Right ventricle myocardium superior (tissue), 1 donor: ENCODE measurements around the gene FRG2B. TPM values are rescaled to one million over a fixed set of nuclear protein-coding genes. Genes with fewer than 3 reads are reported as not detected.
"Not testable (repeated sequence)": the region's sequence is repeated elsewhere in the genome, so short reads cannot be mapped to it uniquely, and the experiment has no call there.

Experiments
- ATAC-seq: fragments of 200-7000 bp; cut with Tn5 transposase; one replicate; pipeline ENCODE4 v1.9.1; 2020; ENCODE audit warnings: mild to moderate bottlenecking; ENCODE audit not compliant: poor library complexity
- DNase-seq: peaks from one replicate; pipeline ENCODE4 v3.0.0-alpha.2; 2020
- intact Hi-C: fragments of 100-400 bp; cut with DNase I; formaldehyde crosslinking; loops from one replicate; pipeline ENCODE4 v1.11.2; 2022
- total RNA-seq: library from RNA; stranded (reverse); fragmentation: NEBNext Ultra II Directional; extraction: Animal tissue kit (Norgen Biotek cat#: 25700); gene quantifications from one replicate; pipeline ENCODE4 v1.2.1, GENCODE V29; 2021
- donor health status: DM: no; HTN: yes; CAD: no; lungs with severe emphysema.

Gene FRG2B
- total RNA-seq, 1 donor from 2014 or later = not detected

DNA sequence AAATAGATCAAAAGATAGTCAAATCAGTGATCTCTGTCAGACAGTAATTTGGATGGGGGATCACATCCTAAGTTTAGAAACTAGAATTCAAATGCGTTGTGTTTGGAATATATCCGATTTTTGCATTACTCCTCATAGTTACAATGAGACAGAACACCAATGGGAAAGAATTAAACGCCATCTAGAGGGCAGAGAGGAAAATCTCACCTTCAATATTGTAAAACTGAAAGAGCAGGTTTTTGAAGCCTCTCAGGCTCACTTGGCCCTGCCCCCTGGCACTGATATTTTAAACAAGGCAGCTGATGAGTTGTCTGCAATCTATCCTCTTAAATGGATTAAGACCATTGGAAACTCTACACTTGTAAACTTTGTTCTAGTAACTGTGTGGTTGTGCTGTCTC is 17.7 kb downstream of the FRG2B start:
- DNase-seq (no peak), ATAC-seq (no peak)
- intact Hi-C loops = loop anchor here (5.0 kb wide), 1 partner anchor 282 kb away; no protein-coding TSS in a partner anchor

DNA sequence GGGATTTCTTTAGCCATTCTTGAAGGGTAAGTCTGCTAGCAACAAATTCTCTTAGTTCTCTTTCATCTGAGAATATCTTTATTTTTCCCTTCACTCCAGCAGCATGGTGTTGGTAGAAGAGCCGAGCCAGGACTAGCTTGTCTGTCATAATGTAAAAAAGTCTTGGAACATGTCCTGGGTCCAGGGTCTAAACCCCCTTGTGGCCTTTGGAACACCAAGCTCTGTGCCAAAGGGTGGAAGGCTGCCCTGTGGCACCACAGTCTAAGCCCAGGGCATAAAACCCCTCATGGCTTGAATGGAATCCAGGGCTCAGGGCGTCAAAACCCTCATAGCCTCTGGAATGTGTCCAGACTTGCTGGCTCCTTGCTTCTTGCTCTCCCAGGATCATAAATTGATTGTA is 23.2 kb downstream of the FRG2B start:
- DNase-seq, intact Hi-C loops, ATAC-seq: not testable (repeated sequence)

DNA sequence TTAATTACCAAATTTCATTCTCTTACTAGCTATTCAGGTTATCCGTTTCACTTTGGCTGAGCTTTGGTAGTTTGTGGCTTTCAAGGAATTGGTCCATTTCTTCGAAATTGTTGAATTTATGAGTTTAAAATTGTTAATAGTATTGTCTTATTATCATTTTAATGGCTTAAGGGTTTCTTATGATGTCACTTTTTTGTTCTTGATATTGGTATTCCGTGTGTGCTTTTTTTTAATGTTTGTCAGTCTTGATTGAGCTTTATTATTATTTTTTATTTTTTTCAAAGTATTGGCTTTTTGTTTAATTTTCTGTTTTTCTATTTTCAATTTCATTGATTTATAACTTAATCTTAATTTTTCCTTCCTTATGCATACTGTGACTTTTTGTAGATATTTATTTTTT is 25.9 kb downstream of the FRG2B start:
- ATAC-seq (no peak), DNase-seq (no peak)
- intact Hi-C loops = no loop called here

DNA sequence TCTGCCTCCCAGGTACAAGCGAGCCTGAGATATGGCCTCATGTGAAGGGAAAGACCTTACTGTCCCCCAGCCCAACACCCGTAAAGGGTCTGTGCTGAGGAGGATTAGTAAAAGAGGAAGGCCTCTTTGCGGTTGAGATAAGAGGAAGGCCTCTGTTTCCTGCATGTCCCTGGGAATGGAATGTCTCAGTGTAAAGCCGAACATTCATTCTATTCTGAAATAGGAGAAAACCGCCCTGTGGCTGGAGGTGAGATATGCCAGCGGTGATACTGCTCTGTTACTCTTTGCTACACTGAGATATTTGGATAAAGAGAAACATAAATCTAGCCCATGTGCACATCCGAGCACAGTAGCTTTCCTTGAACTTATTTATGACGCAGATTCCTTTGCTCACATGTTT is 26.7 kb downstream of the FRG2B start:
- intact Hi-C loops, DNase-seq, ATAC-seq: not testable (repeated sequence)

DNA sequence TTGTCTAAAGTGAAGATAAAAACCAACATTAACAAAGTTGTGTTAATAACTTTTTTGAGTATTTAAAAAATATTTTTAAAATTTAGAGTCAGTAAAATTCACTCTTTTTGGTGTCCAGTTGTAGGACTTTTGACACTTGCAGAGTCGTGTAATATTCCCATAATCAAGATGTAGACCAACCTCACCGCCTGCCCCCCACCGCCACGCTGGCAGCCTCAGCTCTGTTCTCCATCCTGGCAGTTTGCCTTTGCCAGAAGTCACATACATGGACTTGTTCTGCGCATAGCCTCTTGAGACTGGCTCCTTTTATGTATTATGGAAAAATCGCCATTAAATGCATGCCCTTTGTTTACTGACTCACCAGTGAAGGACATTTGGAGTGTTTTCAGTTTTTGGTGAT is 33.9 kb downstream of the FRG2B start:
- DNase-seq = no peak
- no peak for ATAC-seq
- intact Hi-C loops = no loop called here

DNA sequence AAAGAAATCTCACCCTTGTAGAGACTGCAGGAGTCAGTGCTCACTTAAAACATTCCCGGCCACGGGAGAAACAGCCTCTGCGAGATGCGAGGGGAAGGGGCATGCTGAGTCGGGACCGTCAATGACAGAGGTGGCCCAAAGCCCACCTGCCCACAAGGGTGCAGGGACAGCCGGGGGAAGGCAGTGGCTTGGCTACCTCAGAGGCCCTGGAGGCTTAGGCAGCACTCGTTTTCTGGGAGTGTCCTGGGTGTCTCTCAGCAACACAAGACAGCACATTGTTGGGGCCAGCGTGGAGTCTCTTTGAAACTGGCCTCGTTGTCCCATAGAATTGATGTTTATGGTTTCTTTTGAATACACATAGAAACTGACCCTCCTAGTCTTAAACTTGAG is 35.6 kb downstream of the FRG2B start:
- ATAC-seq = no peak
- intact Hi-C loops = no loop called here
- DNase-seq = peak; percentile 21

DNA sequence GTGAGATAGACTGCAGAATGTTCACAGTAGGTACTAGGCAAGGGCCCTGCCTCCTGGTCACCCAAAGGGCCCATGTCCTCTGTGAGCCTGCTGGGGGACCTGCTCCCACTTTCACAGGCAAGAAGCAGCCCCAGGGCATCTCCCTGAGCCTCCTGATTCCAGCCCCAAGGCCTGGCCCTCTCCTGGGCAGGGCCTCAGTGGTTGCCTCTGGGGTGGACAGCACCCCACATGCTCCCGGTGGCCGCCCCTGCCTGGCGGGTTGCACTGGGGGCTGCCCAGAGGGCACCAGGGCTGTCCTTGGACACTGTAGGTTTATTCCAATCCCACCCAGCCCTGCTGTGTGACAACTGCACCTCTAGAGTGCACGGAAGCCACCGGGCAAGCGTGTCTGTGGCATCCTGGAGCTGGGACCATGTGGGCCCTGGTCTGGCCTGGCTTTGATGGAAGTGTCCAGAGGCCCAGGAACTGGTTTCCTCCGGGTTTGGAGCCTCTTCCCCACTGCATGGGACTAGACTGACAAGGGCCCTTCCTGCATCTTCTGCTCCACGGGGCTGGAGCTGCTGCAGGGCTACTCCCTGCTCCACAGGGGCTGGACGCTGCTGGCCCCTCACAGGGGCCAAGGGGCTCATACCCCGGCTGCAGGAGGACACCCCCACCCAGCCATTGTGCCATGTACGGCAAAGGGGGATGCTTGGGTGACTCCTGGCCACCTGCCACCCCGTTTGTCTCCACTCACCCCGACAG is 36.2 kb downstream of the FRG2B start:
- no peak for ATAC-seq
- no peak for DNase-seq

DNA sequence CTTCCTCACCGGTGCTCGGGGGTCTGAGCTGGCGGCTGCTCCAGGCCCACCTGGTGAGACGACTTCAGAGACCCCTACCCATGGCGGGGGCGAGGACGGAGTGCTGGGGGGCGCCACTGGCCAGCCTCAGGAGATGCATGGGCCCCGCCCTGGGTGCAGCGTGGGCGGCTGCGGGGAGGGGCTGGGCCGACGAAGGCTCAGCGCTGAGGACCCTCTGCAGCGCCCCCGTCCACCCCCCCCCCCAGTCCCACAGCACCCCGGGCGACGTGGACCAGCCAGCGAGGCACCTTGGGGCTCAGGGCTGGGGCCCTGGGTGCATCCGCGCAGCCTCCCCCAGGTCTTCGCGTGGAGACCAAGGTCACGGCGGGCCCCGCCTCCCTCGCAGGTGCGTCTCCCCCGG is 49.6 kb downstream of the FRG2B start:
- ATAC-seq, DNase-seq: not testable (repeated sequence)
- intact Hi-C loops = loop anchor here (10.0 kb wide), 1 partner anchor 152 kb away; the partner anchor contains the start of gene SPRN

More for the DNA sequence above, 36.2 kb downstream of the FRG2B start:
- intact Hi-C loops = no loop called here

Other genes starting within 250 kb of the FRG2B start
- gene PAOX, start 247.5 kb downstream of the FRG2B start, total RNA-seq = 3.4 TPM
- gene MTG1, start 232.6 kb downstream of the FRG2B start, total RNA-seq = 14.7 TPM
- not detected for gene SPRN, start 202.2 kb downstream of the FRG2B start, total RNA-seq
- 0.51 TPM for gene SCART1, start 172.8 kb downstream of the FRG2B start, total RNA-seq
- gene CYP2E1, start 99.4 kb downstream of the FRG2B start, total RNA-seq = 1.00 TPM
- gene SYCE1, start 61.2 kb downstream of the FRG2B start, total RNA-seq = 0.08 TPM